ENCODE measurements around the gene LOC128125822.
A peak's percentile ranks its signal among the peaks of the same experiment; 100 is the strongest.
"Not testable (repeated sequence)": the region's sequence is repeated elsewhere in the genome, so short reads cannot be mapped to it uniquely, and the experiment has no call there.

LOC128125822 gene

GRCh38 chr6:63572044-63572746 is at the start of gene LOC128125822, which contains the start of gene PTP4A1:
Gene LOC128125822, plus strand, starts transcription at chr6:63572480.
Gene PTP4A1, plus strand, starts transcription at chr6:63572480. Its CDS starts 4,401 bp downstream, at chr6:63576881.
- peak; percentile 91 to 95 for DNase-seq (ENCODE audit: low read depth in 2 of 2)

DNA sequence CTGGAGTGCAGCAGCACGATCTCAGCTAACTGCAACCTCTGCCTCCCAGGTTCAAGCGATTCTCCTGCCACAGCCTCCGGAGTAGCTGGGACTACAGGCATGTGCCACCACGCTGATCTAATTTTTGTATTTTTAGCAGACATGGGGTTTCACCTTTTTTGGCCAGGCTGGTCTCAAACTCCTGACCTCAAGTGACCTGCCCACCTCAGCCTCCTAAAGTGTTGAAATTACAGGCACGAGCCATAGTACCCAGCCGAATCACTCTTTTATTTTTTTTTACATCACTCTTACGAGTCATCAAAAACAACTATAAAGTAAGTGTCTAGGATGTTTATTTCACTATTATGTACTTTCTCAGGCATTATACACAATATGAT is 49.4 kb upstream of the LOC128125822 start:
- not testable (repeated sequence) for DNase-seq (ENCODE audit: low read depth in 2 of 2)

DNA sequence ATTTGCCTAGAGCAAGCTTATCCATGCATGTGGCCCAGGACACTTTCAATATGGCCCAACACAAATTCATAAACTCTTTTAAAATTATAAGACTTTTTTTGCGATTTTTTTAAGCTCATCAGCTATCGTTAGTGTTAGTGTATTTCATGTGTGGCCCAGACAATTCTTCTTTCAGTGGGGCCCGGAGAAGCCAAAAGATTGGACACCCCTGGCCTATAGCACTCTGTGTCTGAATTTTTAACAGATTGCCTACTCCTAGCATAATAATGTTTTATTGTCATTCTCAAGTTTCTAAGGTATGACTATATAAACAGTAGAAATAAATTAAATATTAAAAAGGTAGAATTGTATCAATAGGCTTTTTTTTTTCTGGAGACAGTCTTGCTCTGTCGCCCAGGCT is 48.6 kb upstream of the LOC128125822 start:
- no peak for DNase-seq (ENCODE audit: low read depth in 2 of 2)

DNA sequence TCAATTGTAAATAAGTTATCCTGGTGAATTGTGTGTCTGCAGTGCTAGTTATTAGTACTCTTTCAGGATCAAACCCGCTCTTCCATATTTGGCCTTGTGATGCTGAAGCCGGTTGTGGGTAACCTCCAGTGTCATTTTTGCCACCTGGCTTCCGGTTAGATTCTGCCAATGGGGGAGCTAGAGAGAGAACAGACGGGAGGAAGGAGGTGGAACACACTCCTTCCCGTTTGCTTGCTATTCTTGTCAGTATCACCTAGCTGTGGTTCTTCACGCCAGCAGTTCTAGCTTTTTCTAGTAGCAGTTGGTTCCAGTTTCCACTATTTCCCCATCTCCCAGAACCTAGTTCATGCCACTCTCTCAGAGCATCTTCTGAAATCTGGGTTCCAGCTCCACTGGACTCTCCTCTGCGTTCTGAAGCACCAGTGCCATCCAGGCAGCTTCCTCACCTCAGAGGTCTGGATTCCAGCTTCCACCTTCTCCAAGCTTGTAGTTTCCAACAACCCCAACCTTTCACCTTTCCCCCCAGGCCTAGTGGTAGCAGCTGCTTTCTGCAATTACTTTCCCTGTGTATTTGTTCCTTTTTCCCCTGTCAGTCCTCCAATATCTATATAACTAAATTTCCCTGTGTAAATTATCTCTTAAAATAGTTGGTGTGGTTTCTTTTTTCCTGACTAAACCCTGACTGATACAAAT is 46.9 kb upstream of the LOC128125822 start:
- DNase-seq (ENCODE audit: low read depth in 2 of 2), result no peak

- DNase-seq (ENCODE audit: low read depth in 2 of 2), result no peak
These were observed 45.3 kb upstream of the LOC128125822 start for GRCh38 chr6:63526931-63527330.

DNA sequence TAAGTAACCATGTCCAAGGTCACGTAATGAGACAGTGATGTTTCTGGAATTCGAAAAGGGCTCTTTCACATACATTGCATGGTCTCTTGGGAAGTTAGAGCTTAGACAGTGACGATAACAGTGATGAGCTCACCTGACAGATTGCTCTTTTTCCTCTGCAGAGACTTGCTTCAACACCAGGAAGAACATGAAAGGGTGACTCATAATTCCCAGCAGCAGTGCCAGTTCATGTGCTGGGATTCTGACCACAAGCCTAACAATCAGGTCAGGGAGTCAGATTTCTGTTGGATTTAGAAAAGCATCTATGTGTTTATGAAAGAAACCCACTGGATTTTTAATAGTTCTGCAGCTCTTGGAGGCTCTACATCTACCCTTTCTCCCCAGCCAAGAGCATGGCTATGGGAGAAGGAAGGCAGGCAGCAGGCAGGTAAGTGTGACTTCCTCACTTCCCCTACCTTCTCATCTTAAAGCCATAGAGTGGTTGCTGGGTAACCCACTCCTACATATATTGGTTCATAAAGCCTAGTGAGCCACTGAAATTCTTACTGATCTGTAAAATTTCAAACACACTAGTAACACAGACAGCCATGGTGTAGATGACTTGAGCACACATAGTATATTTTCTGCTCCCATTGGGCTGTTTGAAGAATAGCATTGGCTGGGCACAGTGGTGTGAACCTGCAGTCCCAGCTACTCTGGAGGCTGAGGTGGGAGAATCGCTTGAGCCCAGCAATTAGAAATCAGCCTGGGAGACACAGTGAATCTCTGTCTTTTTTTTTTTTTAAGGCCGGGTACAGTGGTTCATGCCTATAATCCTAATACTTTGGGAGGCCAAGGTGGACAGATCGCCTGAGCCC is 44.4 kb upstream of the LOC128125822 start:
- DNase-seq (ENCODE audit: low read depth in 2 of 2), result no peak

GRCh38 chr6:63529498-63529897 is 42.8 kb upstream of the LOC128125822 start:
- DNase-seq (ENCODE audit: low read depth in 2 of 2), result no peak

DNA sequence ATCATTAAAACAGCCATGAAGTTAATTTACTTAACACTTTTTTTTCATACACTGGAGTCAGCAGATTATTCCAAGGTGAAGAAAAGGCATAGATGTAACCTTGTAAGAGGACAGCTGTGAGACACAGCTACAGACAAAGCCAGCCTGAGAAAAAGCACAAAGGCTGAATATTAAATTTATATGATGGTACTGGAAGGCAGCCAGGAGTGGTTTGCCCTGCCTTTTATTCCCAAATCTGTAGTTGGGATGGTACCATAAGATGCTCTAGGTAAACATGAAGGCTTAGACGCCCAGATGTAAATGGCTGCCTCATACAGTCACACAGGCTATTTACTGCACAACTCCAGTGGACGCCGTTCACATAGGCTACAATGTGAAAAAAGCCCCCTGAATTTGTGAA is 42.1 kb upstream of the LOC128125822 start:
- DNase-seq (ENCODE audit: low read depth in 2 of 2), result no peak

GRCh38 chr6:63530991-63531390 is 41.3 kb upstream of the LOC128125822 start:
- no peak for DNase-seq (ENCODE audit: low read depth in 2 of 2)

DNA sequence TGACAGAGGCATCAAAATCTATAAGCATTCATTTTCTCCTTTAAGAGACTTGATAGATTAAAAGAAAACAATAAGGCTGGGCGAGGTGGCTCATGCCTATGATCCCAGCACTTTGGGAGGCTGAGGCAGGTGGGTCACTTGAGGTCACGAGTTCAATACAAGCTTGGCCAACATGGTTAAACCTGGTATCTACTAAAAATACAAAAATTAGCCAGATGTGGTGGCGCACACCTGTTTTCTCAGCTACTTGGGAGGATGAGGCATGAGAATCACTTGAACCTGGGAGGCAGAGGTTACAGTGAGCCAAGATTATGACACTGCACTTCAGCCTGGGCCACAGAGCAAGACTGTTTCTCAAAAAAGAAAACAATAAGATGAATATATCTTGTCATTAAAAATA is 39.3 kb upstream of the LOC128125822 start:
- no peak for DNase-seq (ENCODE audit: low read depth in 2 of 2)

DNA sequence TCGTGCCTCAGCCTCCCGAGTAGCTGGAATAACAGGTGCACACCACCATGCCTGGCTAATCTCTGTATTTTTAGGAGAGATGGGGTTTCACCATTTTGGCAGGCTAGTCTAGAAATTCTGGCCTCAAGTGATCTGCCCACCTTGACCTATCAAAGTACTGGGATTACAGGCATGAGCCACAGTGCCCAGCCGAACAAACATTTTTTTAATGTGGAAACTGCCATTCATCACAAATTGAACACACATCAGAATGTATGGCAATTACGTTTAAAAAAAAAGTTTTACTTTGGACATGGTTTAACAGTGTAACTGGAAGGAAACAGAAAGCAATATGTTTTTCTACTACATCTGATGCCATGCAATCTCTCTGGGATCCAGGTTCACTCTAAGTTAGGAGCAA is 38.3 kb upstream of the LOC128125822 start:
- DNase-seq (ENCODE audit: low read depth in 2 of 2), result no peak

GRCh38 chr6:63537201-63537958 is 34.9 kb upstream of the LOC128125822 start:
- no peak for DNase-seq (ENCODE audit: low read depth in 2 of 2)

DNA sequence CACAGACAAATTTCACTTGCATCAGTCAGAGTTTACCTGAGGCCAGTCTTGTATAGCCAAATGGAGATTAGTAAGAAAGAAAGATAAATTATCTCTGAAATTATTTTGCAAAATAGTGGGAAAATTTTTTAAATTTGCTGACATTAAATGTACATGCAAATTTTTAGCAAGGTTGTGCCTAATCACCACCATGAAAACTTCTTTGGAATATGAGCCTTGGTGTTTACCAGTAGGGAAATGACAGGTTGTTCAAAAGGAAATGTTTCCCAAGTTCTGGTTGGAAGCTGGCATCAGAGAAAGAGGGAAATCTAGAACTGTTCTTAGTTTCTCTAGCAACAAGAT is 34.4 kb upstream of the LOC128125822 start:
- DNase-seq (ENCODE audit: low read depth in 2 of 2), result no peak

DNA sequence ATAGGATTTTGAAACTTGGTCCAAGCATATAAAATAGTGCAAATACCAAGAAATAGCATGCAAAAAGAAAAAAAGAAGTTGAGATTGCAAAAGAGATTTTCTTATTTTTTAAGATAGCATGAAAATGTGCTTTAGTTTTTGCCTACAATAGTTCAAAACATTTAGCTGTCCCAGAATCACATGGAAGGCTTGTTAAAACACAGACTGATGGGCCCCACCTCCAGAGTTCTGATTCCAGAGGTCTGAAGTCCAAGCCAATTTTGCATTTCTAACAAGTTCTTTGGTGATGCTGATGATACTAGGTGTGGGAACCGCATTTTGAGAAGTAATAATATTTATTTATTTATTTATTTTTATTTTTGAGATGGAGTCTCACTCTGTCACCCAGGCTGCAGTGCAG is 33.7 kb upstream of the LOC128125822 start:
- no peak for DNase-seq (ENCODE audit: low read depth in 2 of 2)

- DNase-seq (ENCODE audit: low read depth in 2 of 2), result no peak
These were observed 29.3 kb upstream of the LOC128125822 start for GRCh38 chr6:63543001-63543400.

DNA sequence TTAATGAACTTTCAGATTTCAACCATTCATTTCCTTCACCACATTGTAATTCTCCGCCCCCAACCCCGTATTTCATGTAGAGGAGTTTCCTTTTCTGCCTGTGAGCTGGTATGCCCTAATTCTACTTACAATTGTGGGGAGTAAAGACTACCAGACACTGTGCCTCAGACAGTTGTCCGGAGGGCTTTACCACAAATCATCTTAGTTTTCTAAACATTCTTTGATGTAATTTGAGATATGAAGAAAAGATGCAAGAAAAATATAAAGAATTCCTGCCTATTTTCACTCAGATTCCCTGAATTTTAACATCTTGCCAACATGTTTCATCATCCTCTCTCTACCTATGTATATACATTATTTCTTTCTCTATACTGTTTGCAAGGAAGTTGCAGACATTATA is 28.3 kb upstream of the LOC128125822 start:
- DNase-seq (ENCODE audit: low read depth in 2 of 2), result no peak

DNA sequence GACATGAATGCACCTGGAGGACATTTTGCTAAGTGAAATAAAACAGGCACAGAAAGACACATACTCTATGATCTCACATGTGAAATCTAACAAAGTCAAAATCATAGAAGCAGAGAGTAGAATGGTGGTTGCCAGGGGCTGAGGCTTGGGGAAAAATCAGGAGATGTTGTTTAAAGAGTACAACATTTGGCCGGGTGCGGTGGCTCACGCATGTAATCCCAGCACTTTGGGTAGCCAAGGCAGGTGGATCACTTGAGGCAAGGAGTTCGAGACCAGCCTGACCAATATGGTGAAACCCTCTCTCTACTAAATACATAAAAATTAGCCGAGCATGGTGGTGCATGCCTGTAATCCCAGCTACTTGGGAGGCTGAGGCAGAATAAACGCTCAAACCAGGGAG is 26.0 kb upstream of the LOC128125822 start:
- no peak for DNase-seq (ENCODE audit: low read depth in 2 of 2)

DNA sequence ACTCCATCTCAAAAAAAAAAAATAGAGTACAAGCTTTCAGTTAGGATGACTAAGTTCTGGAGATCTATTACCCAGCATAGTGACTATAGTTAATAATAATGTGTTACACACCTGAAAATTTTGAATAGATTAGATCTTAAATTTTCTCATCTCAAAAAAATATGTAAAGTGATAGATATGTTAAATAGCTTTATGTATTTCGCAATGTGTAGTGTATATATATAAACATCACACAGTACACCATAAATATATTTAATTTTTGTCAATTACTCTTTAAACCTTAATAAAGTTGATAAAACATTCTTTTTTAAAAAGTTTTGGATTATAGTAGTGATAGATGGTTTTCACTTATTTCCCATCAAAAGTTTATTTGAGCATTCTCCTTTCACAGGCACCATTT is 25.6 kb upstream of the LOC128125822 start:
- no peak for DNase-seq (ENCODE audit: low read depth in 2 of 2)

GRCh38 chr6:63549076-63549475 is 23.2 kb upstream of the LOC128125822 start:
- no peak for DNase-seq (ENCODE audit: low read depth in 2 of 2)

DNA sequence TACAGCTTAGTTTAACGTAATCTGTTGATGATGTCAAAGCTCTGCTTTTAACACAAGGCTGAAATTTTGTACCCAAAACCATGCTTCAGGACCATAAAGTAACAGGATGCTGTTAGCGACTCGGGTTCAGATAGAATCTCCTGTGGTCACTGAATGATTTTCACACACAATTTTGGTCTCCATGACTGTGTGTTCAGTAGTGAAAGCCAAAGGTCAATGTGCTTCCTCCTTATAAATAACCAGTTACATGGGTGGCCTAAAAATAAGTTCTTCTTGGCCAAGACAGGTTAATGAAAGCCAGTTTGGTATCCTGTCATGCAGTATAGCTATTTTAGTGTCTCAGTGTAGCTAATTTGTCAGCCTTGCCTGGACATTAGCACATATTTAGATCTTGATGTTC is 19.1 kb upstream of the LOC128125822 start:
- DNase-seq (ENCODE audit: low read depth in 2 of 2), result no peak

GRCh38 chr6:63553900-63554299 is 18.4 kb upstream of the LOC128125822 start:
- no peak for DNase-seq (ENCODE audit: low read depth in 2 of 2)

DNA sequence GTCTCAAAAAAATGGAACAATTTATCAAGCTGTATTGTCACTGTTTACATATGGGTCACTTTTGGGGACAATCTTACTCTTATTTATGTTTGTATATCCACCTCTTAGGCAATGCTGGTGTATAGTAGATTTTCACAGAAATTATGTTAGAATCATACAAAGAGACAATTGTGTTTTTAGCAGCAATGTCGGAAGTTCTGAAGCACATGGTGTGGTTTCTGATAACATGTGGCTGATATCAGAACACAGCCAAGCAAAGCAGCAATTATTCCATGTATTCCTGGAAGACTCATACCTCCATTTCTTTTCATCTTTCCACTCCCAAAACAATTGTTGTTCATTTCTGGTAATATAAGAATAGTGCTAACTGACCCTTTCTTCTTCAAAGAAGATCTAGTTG is 17.5 kb upstream of the LOC128125822 start:
- no peak for DNase-seq (ENCODE audit: low read depth in 2 of 2)
